K562 (cell line): ENCODE measurements around the gene ERF. TPM values are rescaled to one million over a fixed set of nuclear protein-coding genes. Genes with fewer than 3 reads are reported as not detected.

Experiments
- CBX8 ChIP-seq: fragments of 200-600 bp; sonication (generic); IDR thresholded peaks from 2 replicates; pipeline ENCODE4 v1.6.1; 2012; ENCODE audit warnings: borderline replicate concordance, mixed run types, low read depth, mild to moderate bottlenecking, moderate library complexity, mixed read lengths, low read length, control low read depth, inconsistent platforms; ENCODE audit not compliant: poor library complexity, severe bottlenecking; ENCODE audit errors: extremely low read depth
- ETV1 ChIP-seq: fragments of 450-650 bp; conservative IDR thresholded peaks from 2 replicates; pipeline ENCODE4 v1.6.1; 2016; ENCODE audit warnings: missing genetic modification characterization, control low read depth, low read depth, missing compliant biosample characterization
- KLF1 ChIP-seq: fragments of 450-650 bp; IDR thresholded peaks from 2 replicates; pipeline ENCODE4 v1.6.1; 2016; ENCODE audit warnings: missing genetic modification characterization, missing compliant biosample characterization
- MCM3 ChIP-seq: fragments of 450-650 bp; IDR thresholded peaks from 2 replicates; pipeline ENCODE4 v1.6.1; 2016
- NR3C1 ChIP-seq: sonication (generic); formaldehyde crosslinking; IDR thresholded peaks from 2 replicates; pipeline ENCODE4 v1.8.1; 2022; ENCODE audit warnings: missing genetic modification reagents
- POLR2A ChIP-seq: fragments of 450-650 bp; conservative IDR thresholded peaks from 2 replicates; pipeline ENCODE4 v1.6.1; 2016
- PRDM10 ChIP-seq: fragments of 450-650 bp; IDR thresholded peaks from 2 replicates; pipeline ENCODE4 v1.6.1; 2018; ENCODE audit not compliant: partially characterized antibody
- SP2 ChIP-seq: IDR thresholded peaks from 2 replicates; pipeline ENCODE4 v1.6.1; 2011; ENCODE audit warnings: mild to moderate bottlenecking, low read depth, low read length, moderate library complexity; ENCODE audit not compliant: poor library complexity, severe bottlenecking; ENCODE audit errors: extremely low read depth
- SUPT5H ChIP-seq: fragments of 450-650 bp; IDR thresholded peaks from 2 replicates; pipeline ENCODE4 v1.6.1; 2016
- TBL1XR1 ChIP-seq, 2 experiments: IDR thresholded peaks; 2 replicates each; pipeline ENCODE4 v1.6.1; 2012; ENCODE audit warnings: improper control_type of control experiment in 2 of 2, low read length in 2 of 2, mild to moderate bottlenecking in 1 of 2
- TCF3 ChIP-seq: sonication (generic); formaldehyde crosslinking; IDR thresholded peaks from 2 replicates; pipeline ENCODE4 v1.4.0; 2020; ENCODE audit warnings: mild to moderate bottlenecking, missing genetic modification reagents
- UBTF ChIP-seq, 2 experiments: IDR thresholded peaks; 2 replicates each; pipeline ENCODE4 v1.6.1; 2012; ENCODE audit warnings: improper control_type of control experiment in 2 of 2, low read depth in 2 of 2, low read length in 2 of 2, borderline replicate concordance in 1 of 2
- YBX1 ChIP-seq: fragments of 450-650 bp; IDR thresholded peaks from 2 replicates; pipeline ENCODE4 v1.7.1; 2016; ENCODE audit warnings: mild to moderate bottlenecking
- ZBTB7A ChIP-seq: IDR thresholded peaks from 2 replicates; pipeline ENCODE4 v1.6.1; 2011; ENCODE audit warnings: low read depth, mild to moderate bottlenecking, low read length, moderate library complexity, borderline replicate concordance; ENCODE audit not compliant: control insufficient read depth
- ZNF507 ChIP-seq: conservative IDR thresholded peaks from 2 replicates; pipeline ENCODE4 v1.6.1; 2017; ENCODE audit warnings: missing genetic modification characterization, missing compliant biosample characterization
- ZNF583 ChIP-seq: fragments of 250-450 bp; sonication (Bioruptor Pico); IDR thresholded peaks from 2 replicates; pipeline ENCODE4 v1.4.0; 2020
- ZNF778 ChIP-seq: fragments of 450-650 bp; formaldehyde crosslinking; IDR thresholded peaks from 2 replicates; pipeline ENCODE4 v1.4.0; 2020; ENCODE audit warnings: mild to moderate bottlenecking, moderate library complexity
- polyA plus RNA-seq, 8 experiments: library from polyadenylated mRNA; depleted of rRNA in 4 of 8; stranded (reverse) in 5 of 8; unstranded in 3 of 8; fragments of >200 nt; fragmentation: Nextera tagmentation in 2 of 8; fragmentation: Illumina TruSeq in 1 of 8; extraction: Ambion mirVana in 2 of 8; extraction: Trizol in 1 of 8; gene quantifications; 2 replicates each; pipeline versions ENCODE4 v1.2.1 to v1.2.3, GENCODE V29; 2011 to 2014; ENCODE audit warnings: inconsistent platforms in 1 of 8, missing spikeins in 1 of 8
- total RNA-seq, 7 experiments: library from RNA; depleted of rRNA in 6 of 7; stranded (reverse); fragments of >200 nt in 6 of 7; fragmentation: Illumina TruSeq in 2 of 7; extraction: Trizol in 2 of 7; gene quantifications; 2 replicates each; pipeline versions ENCODE4 v1.2.1 to v1.2.3, GENCODE V29; 2011 to 2021; ENCODE audit warnings: low replicate concordance in 1 of 7

The ERF gene
- total and polyA plus RNA-seq, 9 of the 15 experiments (the other 6 are each of a cell fraction or from before 2014, with no cell fraction given) = 0.03 to 75.4 (median 27.0) TPM

GRCh38 chr19:42219812-42220750 is 34.8 kb downstream of the ERF start, which contains the start of gene ZNF526 (continued):
- TF ChIP-seq NR3C1 (CRISPR knock-in tag) (no peak), CBX8 (no peak), POLR2A (peak; percentile 94), YBX1 (no peak), TBL1XR1 (IDR thresholded peaks at IDR 0.05; ENCODE audit: low read length in 2 of 2) (0 out of 4 replicates have a peak, but pooled peaks of 1 of the 2 experiments have one; percentile 29), ETV1 (tag) (0 out of 2 replicates have a peak, but pooled peaks have one; percentile 31), SP2 (no peak), ZNF507 (no peak), KLF1 (tag) (0 out of 2 replicates have a peak, but pooled peaks have one; percentile 17), ZNF778 (no peak), MCM3 (no peak), ZBTB7A (peak; percentile 100), TCF3 (no peak), SUPT5H (peak; percentile 96), PRDM10 (no peak), ZNF583 (no peak), UBTF (IDR thresholded peaks at IDR 0.05; ENCODE audit: borderline replicate concordance in 1 of 2, low read depth in 2 of 2, low read length in 2 of 2) (no peak)
